ENCODE results near the gene SLC16A3.
"Not testable (repeated sequence)": the region's sequence is repeated elsewhere in the genome, so short reads cannot be mapped to it uniquely, and the experiment has no call there.

The SLC16A3 gene

GRCh38 chr17:82204831-82205719 lies 23.8 kb upstream of the SLC16A3 start:
- DNase-seq, result no peak

GRCh38 chr17:82205720-82206508 lies 22.9 kb upstream of the SLC16A3 start:
- DNase-seq, result peak; percentile 85

GRCh38 chr17:82210655-82211054 lies 18.2 kb upstream of the SLC16A3 start:
- not testable (repeated sequence) for DNase-seq

- peak; percentile 78 for DNase-seq
Observed at GRCh38 chr17:82212331-82213250, 16.3 kb upstream of the SLC16A3 start, which contains the start of gene CCDC57. Gene CCDC57 (minus strand): TSS chr17:82212842. CDS start chr17:82201944, 10,898 bp downstream.

- peak; percentile 76 for DNase-seq
Observed at GRCh38 chr17:82213251-82214011, 15.4 kb upstream of the SLC16A3 start.

GRCh38 chr17:82214012-82214628 lies 14.7 kb upstream of the SLC16A3 start:
- no peak for DNase-seq

- no peak for DNase-seq
Observed at GRCh38 chr17:82215095-82215971, 13.5 kb upstream of the SLC16A3 start.

- DNase-seq, result no peak
Observed at GRCh38 chr17:82215972-82216300, 12.9 kb upstream of the SLC16A3 start.

- peak; percentile 89 for DNase-seq
Observed at GRCh38 chr17:82216301-82217119, 12.3 kb upstream of the SLC16A3 start.

GRCh38 chr17:82217120-82217529 lies 11.7 kb upstream of the SLC16A3 start:
- no peak for DNase-seq

GRCh38 chr17:82217530-82218204 lies 11.2 kb upstream of the SLC16A3 start:
- DNase-seq, result peak; percentile 82

- DNase-seq, result no peak
Observed at GRCh38 chr17:82218349-82219075, 10.3 kb upstream of the SLC16A3 start.

GRCh38 chr17:82219083-82219482 lies 9.8 kb upstream of the SLC16A3 start:
- DNase-seq, result no peak

GRCh38 chr17:82219753-82220709 lies 8.8 kb upstream of the SLC16A3 start:
- DNase-seq, result no peak

GRCh38 chr17:82221341-82221902 lies 7.4 kb upstream of the SLC16A3 start:
- DNase-seq, result no peak

GRCh38 chr17:82222816-82223215 lies 6.0 kb upstream of the SLC16A3 start:
- DNase-seq, result no peak

- DNase-seq, result no peak
Observed at GRCh38 chr17:82223517-82223916, 5.3 kb upstream of the SLC16A3 start.
